H1 (cell line): ENCODE measurements around the gene IQCH. TPM values are rescaled to one million over a fixed set of nuclear protein-coding genes. Genes with fewer than 3 reads are reported as not detected.

Experiments
- ASH2L ChIP-seq: fragments of 200-600, 300-600 bp; sonication (generic); IDR thresholded peaks from one replicate; pipeline ENCODE4 v1.7.1; 2017; ENCODE audit warnings: low read length
- CEBPB ChIP-seq: IDR thresholded peaks from 2 replicates; pipeline ENCODE4 v1.6.1; 2012; ENCODE audit warnings: low read depth, low read length
- CTBP2 ChIP-seq: IDR thresholded peaks from 2 replicates; pipeline ENCODE4 v1.7.0; 2011; ENCODE audit warnings: borderline replicate concordance, mild to moderate bottlenecking, moderate library complexity, mixed read lengths, low read length; ENCODE audit not compliant: insufficient read depth, insufficient read length
- EZH2 ChIP-seq: fragments of 200-600 bp; sonication (generic); IDR thresholded peaks from 2 replicates; pipeline ENCODE4 v1.7.1; 2012; ENCODE audit warnings: low read depth, mild to moderate bottlenecking, moderate library complexity, low read length, inconsistent platforms; ENCODE audit not compliant: severe bottlenecking
- HDAC2 ChIP-seq, 2 experiments: fragments of 300-600 bp in 1 of 2; sonication (generic) in 1 of 2; IDR thresholded peaks; 2 replicates each; pipeline ENCODE4 v1.6.1; 2011 to 2012; ENCODE audit warnings: low read depth in 2 of 2, low read length in 2 of 2, mild to moderate bottlenecking in 2 of 2, moderate library complexity in 2 of 2, borderline replicate concordance in 1 of 2, inconsistent platforms in 1 of 2
- JUND ChIP-seq: IDR thresholded peaks from 2 replicates; pipeline ENCODE4 v1.6.1; 2011; ENCODE audit warnings: mild to moderate bottlenecking, improper control_type of control experiment, low read length
- MAFK ChIP-seq: IDR thresholded peaks from 2 replicates; pipeline ENCODE4 v1.6.1; 2012; ENCODE audit warnings: low read depth, mild to moderate bottlenecking, improper control_type of control experiment, low read length
- POU5F1 ChIP-seq: IDR thresholded peaks from 2 replicates; pipeline ENCODE4 v1.6.1; 2011; ENCODE audit warnings: low read depth, mild to moderate bottlenecking, low read length, moderate library complexity
- SUZ12 ChIP-seq: fragments of 200-600 bp; sonication (generic); IDR thresholded peaks from 2 replicates; pipeline ENCODE4 v1.6.1; 2012; ENCODE audit warnings: mild to moderate bottlenecking, inconsistent platforms, low read length, moderate library complexity, mixed read lengths
- polyA plus RNA-seq, 7 experiments: library from polyadenylated mRNA; depleted of rRNA in 3 of 7; stranded (reverse) in 5 of 7; unstranded in 2 of 7; fragments of >200 nt in 5 of 7; fragments of 200-250 nt in 2 of 7; gene quantifications; 1 replicate in 5 of 7; 2 replicates in 1 of 7; 4 replicates in 1 of 7; pipeline versions ENCODE4 v1.2.1 to v1.2.3, GENCODE V29; 2011 to 2013; ENCODE audit warnings: missing spikeins in 2 of 7, mixed read lengths in 2 of 7
- total RNA-seq: library from RNA; stranded (reverse); fragmentation: NEBNext Ultra II Directional; extraction: Animal tissue kit (Norgen Biotek cat#: 25700); gene quantifications from 2 replicates; pipeline ENCODE4 v1.2.1, GENCODE V29; 2021
- TF ChIP-seq, protein P1 (sequence below): fragments of 300-600 bp; sonication (generic); IDR thresholded peaks from 2 replicates; pipeline ENCODE4 v1.7.1; 2012; ENCODE audit warnings: low read length, moderate library complexity, mild to moderate bottlenecking, inconsistent platforms; ENCODE audit not compliant: insufficient replicate concordance

Gene IQCH
- total and polyA plus RNA-seq, 2 of the 8 experiments (the other 6 are each of a cell fraction or from before 2014, with no cell fraction given), result 0.60 to 1.9 TPM

GRCh38 chr15:67401336-67401735 is 146.8 kb downstream of the IQCH start (continued):
- TF ChIP-seq, protein P1, sequence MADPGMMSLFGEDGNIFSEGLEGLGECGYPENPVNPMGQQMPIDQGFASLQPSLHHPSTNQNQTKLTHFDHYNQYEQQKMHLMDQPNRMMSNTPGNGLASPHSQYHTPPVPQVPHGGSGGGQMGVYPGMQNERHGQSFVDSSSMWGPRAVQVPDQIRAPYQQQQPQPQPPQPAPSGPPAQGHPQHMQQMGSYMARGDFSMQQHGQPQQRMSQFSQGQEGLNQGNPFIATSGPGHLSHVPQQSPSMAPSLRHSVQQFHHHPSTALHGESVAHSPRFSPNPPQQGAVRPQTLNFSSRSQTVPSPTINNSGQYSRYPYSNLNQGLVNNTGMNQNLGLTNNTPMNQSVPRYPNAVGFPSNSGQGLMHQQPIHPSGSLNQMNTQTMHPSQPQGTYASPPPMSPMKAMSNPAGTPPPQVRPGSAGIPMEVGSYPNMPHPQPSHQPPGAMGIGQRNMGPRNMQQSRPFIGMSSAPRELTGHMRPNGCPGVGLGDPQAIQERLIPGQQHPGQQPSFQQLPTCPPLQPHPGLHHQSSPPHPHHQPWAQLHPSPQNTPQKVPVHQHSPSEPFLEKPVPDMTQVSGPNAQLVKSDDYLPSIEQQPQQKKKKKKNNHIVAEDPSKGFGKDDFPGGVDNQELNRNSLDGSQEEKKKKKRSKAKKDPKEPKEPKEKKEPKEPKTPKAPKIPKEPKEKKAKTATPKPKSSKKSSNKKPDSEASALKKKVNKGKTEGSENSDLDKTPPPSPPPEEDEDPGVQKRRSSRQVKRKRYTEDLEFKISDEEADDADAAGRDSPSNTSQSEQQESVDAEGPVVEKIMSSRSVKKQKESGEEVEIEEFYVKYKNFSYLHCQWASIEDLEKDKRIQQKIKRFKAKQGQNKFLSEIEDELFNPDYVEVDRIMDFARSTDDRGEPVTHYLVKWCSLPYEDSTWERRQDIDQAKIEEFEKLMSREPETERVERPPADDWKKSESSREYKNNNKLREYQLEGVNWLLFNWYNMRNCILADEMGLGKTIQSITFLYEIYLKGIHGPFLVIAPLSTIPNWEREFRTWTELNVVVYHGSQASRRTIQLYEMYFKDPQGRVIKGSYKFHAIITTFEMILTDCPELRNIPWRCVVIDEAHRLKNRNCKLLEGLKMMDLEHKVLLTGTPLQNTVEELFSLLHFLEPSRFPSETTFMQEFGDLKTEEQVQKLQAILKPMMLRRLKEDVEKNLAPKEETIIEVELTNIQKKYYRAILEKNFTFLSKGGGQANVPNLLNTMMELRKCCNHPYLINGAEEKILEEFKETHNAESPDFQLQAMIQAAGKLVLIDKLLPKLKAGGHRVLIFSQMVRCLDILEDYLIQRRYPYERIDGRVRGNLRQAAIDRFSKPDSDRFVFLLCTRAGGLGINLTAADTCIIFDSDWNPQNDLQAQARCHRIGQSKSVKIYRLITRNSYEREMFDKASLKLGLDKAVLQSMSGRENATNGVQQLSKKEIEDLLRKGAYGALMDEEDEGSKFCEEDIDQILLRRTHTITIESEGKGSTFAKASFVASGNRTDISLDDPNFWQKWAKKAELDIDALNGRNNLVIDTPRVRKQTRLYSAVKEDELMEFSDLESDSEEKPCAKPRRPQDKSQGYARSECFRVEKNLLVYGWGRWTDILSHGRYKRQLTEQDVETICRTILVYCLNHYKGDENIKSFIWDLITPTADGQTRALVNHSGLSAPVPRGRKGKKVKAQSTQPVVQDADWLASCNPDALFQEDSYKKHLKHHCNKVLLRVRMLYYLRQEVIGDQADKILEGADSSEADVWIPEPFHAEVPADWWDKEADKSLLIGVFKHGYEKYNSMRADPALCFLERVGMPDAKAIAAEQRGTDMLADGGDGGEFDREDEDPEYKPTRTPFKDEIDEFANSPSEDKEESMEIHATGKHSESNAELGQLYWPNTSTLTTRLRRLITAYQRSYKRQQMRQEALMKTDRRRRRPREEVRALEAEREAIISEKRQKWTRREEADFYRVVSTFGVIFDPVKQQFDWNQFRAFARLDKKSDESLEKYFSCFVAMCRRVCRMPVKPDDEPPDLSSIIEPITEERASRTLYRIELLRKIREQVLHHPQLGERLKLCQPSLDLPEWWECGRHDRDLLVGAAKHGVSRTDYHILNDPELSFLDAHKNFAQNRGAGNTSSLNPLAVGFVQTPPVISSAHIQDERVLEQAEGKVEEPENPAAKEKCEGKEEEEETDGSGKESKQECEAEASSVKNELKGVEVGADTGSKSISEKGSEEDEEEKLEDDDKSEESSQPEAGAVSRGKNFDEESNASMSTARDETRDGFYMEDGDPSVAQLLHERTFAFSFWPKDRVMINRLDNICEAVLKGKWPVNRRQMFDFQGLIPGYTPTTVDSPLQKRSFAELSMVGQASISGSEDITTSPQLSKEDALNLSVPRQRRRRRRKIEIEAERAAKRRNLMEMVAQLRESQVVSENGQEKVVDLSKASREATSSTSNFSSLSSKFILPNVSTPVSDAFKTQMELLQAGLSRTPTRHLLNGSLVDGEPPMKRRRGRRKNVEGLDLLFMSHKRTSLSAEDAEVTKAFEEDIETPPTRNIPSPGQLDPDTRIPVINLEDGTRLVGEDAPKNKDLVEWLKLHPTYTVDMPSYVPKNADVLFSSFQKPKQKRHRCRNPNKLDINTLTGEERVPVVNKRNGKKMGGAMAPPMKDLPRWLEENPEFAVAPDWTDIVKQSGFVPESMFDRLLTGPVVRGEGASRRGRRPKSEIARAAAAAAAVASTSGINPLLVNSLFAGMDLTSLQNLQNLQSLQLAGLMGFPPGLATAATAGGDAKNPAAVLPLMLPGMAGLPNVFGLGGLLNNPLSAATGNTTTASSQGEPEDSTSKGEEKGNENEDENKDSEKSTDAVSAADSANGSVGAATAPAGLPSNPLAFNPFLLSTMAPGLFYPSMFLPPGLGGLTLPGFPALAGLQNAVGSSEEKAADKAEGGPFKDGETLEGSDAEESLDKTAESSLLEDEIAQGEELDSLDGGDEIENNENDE, result no peak
- TF ChIP-seq POU5F1 (no peak), EZH2 (no peak), ASH2L (no peak), SUZ12 (no peak), CEBPB (no peak), HDAC2 (IDR thresholded peaks at IDR 0.05; ENCODE audit: borderline replicate concordance in 1 of 2, low read depth in 2 of 2, low read length in 2 of 2) (no peak), JUND (no peak), MAFK (no peak), CTBP2 (no peak)
